Activated CD4-positive, alpha-beta T cell treated with anti-CD3 and anti-CD28 coated beads, Interleukin-2, amount 50 U/mL, for 48 hours (primary cell): Measurements from ENCODE around the gene DYNC2I2.
"Not testable (repeated sequence)": the region's sequence is repeated elsewhere in the genome, so short reads cannot be mapped to it uniquely, and the experiment has no call there.

ENCODE experiments used
- DNase-seq, 2 experiments: peaks; one replicate each; pipeline ENCODE4 v3.0.0-alpha.2; 2020

The DYNC2I2 gene

GRCh38 chr9:128685636-128686489, 29.2 kb upstream of the DYNC2I2 start:
- peak; percentile 24 to 42 for DNase-seq

- peak; percentile 80 to 86 for DNase-seq
Measured at GRCh38 chr9:128684325-128685199, 27.9 kb upstream of the DYNC2I2 start.

- peak in 1 of 2 experiments; percentile 25 for DNase-seq
Measured at GRCh38 chr9:128684065-128684324, 27.3 kb upstream of the DYNC2I2 start.

GRCh38 chr9:128683340-128684064, 26.9 kb upstream of the DYNC2I2 start:
- peak; percentile 46 to 59 for DNase-seq

GRCh38 chr9:128677794-128678193, 21.1 kb upstream of the DYNC2I2 start:
- DNase-seq, result no peak

GRCh38 chr9:128675382-128675781, 18.7 kb upstream of the DYNC2I2 start:
- no peak for DNase-seq

GRCh38 chr9:128669786-128670185, 13.1 kb upstream of the DYNC2I2 start:
- no peak for DNase-seq

- not testable (repeated sequence) for DNase-seq
Measured at GRCh38 chr9:128666481-128666941, 9.9 kb upstream of the DYNC2I2 start.

GRCh38 chr9:128657796-128658195, 1.1 kb upstream of the DYNC2I2 start:
- no peak for DNase-seq

GRCh38 chr9:128657344-128657704, 677 bp upstream of the DYNC2I2 start:
- DNase-seq, result peak; percentile 10

GRCh38 chr9:128654481-128654880, 2.2 kb downstream of the DYNC2I2 start:
- DNase-seq, result no peak

GRCh38 chr9:128653908-128654307, 2.7 kb downstream of the DYNC2I2 start:
- DNase-seq, result no peak

- DNase-seq, result no peak
Measured at GRCh38 chr9:128651798-128652197, 4.8 kb downstream of the DYNC2I2 start.

- DNase-seq, result peak; percentile 72 to 80
Measured at GRCh38 chr9:128648206-128648605, 8.4 kb downstream of the DYNC2I2 start.

GRCh38 chr9:128643519-128644300, 12.9 kb downstream of the DYNC2I2 start:
- DNase-seq, result no peak

- no peak for DNase-seq
Measured at GRCh38 chr9:128642675-128643245, 13.9 kb downstream of the DYNC2I2 start.

GRCh38 chr9:128640603-128641002, 16.0 kb downstream of the DYNC2I2 start:
- DNase-seq, result no peak

GRCh38 chr9:128638580-128638979, 18.1 kb downstream of the DYNC2I2 start:
- DNase-seq, result no peak

GRCh38 chr9:128637656-128638055, 19.0 kb downstream of the DYNC2I2 start:
- no peak for DNase-seq

- DNase-seq, result no peak
Measured at GRCh38 chr9:128636556-128637530, 19.8 kb downstream of the DYNC2I2 start.

GRCh38 chr9:128636024-128636390, 20.6 kb downstream of the DYNC2I2 start:
- no peak for DNase-seq
